Astrocyte (in vitro differentiated cells and primary cell): ENCODE data around the gene RANGAP1.

ENCODE experiments used
- EZH2 ChIP-seq: IDR thresholded peaks from 2 replicates; pipeline ENCODE4 v1.6.1; 2012; ENCODE audit warnings: mild to moderate bottlenecking, low read length, inconsistent platforms; ENCODE audit not compliant: insufficient read depth
- TF ChIP-seq, protein P1 (sequence below): IDR thresholded peaks from 2 replicates; pipeline ENCODE4 v1.5.1; 2011; ENCODE audit warnings: low read depth, mild to moderate bottlenecking, inconsistent platforms, low read length, moderate library complexity; ENCODE audit not compliant: insufficient read depth

DNA sequence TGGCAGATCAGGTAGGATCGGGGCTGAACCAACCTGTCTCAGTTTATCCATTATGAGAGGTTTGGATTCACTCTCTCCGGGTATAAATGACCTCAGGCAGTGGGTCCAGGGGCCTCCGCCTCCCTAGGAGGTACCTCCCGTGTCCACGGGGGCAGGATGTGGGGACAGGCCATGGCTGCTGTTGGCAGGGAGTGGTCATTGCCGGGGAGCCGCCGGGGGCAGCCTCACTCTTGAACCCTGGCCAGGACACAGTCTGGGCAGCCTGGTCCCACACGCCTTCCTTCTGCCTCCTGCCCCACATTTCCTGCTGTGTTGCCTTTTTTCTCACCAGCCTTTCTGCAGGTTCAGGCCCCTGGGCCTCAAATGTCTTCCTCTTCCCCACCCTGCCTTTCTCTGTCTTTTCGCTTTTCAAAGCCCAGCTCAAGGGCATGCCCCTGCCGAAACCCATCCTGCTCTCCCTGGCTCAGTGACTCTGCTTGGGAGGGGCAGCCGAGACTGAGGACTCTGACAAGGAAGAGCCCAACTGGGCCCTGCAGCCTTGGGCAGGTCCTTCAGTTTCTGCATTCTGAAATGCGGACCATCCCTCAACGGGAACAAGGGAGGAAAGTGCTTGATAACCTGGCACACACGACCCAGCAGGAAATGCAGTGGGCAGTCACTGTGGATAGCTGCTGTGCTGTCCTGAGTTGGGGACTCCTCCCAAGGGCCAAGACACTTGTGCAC is 46.4 kb upstream of the RANGAP1 start:
- no peak for TF ChIP-seq EZH2
- TF ChIP-seq, protein P1, sequence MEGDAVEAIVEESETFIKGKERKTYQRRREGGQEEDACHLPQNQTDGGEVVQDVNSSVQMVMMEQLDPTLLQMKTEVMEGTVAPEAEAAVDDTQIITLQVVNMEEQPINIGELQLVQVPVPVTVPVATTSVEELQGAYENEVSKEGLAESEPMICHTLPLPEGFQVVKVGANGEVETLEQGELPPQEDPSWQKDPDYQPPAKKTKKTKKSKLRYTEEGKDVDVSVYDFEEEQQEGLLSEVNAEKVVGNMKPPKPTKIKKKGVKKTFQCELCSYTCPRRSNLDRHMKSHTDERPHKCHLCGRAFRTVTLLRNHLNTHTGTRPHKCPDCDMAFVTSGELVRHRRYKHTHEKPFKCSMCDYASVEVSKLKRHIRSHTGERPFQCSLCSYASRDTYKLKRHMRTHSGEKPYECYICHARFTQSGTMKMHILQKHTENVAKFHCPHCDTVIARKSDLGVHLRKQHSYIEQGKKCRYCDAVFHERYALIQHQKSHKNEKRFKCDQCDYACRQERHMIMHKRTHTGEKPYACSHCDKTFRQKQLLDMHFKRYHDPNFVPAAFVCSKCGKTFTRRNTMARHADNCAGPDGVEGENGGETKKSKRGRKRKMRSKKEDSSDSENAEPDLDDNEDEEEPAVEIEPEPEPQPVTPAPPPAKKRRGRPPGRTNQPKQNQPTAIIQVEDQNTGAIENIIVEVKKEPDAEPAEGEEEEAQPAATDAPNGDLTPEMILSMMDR = no peak
